ENCODE measurements around the gene RIPK1.

DNA sequence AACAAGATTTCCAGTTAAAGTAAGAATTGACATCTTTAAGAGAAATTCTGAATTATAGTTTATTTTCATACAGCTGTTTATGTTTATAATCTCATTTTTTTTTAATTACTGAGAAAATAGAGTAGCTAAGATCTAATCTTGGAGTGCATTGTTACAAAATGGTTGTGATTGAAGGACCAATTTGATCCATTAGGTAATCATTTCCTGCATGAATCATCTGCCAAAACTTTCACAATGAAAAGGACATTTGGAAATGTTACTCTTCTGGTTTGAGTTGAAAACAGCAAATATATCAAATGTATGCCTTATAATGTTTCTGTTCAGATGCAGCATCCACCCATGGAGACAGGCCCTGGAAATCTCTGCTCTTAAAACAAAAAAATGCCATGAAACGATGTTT lies 70.0 kb downstream of the RIPK1 start:
- TF ChIP-seq, protein P1, sequence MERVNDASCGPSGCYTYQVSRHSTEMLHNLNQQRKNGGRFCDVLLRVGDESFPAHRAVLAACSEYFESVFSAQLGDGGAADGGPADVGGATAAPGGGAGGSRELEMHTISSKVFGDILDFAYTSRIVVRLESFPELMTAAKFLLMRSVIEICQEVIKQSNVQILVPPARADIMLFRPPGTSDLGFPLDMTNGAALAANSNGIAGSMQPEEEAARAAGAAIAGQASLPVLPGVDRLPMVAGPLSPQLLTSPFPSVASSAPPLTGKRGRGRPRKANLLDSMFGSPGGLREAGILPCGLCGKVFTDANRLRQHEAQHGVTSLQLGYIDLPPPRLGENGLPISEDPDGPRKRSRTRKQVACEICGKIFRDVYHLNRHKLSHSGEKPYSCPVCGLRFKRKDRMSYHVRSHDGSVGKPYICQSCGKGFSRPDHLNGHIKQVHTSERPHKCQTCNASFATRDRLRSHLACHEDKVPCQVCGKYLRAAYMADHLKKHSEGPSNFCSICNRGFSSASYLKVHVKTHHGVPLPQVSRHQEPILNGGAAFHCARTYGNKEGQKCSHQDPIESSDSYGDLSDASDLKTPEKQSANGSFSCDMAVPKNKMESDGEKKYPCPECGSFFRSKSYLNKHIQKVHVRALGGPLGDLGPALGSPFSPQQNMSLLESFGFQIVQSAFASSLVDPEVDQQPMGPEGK (CRISPR knock-in tag; IDR thresholded peaks at IDR 0.05; ENCODE audit: borderline replicate concordance): no peak
- TF ChIP-seq ARNTL (CRISPR knock-in tag; IDR thresholded peaks at IDR 0.05; ENCODE audit: borderline replicate concordance, low read depth) (no peak), ZFP30 (CRISPR knock-in tag; IDR thresholded peaks at IDR 0.05) (no peak), BACH2 (CRISPR knock-in tag; IDR thresholded peaks at IDR 0.05; ENCODE audit: borderline replicate concordance) (no peak), TOX (CRISPR knock-in tag; IDR thresholded peaks at IDR 0.05; ENCODE audit: borderline replicate concordance) (no peak), ZNF8 (CRISPR knock-in tag; IDR thresholded peaks at IDR 0.05) (no peak), ZNF70 (CRISPR knock-in tag; IDR thresholded peaks at IDR 0.05) (no peak), RARB (CRISPR knock-in tag; IDR thresholded peaks at IDR 0.05) (no peak), ZFP3 (CRISPR knock-in tag; IDR thresholded peaks at IDR 0.05) (no peak), CSDC2 (CRISPR knock-in tag; IDR thresholded peaks at IDR 0.05) (no peak), TCF4 (CRISPR knock-in tag; IDR thresholded peaks at IDR 0.05; ENCODE audit: borderline replicate concordance) (no peak), ZC3H10 (CRISPR knock-in tag; IDR thresholded peaks at IDR 0.05) (no peak)
- TF ChIP-seq, protein P2, sequence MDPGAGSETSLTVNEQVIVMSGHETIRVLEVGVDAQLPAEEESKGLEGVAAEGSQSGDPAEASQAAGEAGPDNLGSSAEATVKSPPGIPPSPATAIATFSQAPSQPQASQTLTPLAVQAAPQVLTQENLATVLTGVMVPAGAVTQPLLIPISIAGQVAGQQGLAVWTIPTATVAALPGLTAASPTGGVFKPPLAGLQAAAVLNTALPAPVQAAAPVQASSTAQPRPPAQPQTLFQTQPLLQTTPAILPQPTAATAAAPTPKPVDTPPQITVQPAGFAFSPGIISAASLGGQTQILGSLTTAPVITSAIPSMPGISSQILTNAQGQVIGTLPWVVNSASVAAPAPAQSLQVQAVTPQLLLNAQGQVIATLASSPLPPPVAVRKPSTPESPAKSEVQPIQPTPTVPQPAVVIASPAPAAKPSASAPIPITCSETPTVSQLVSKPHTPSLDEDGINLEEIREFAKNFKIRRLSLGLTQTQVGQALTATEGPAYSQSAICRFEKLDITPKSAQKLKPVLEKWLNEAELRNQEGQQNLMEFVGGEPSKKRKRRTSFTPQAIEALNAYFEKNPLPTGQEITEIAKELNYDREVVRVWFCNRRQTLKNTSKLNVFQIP (CRISPR knock-in tag; IDR thresholded peaks at IDR 0.05; ENCODE audit: borderline replicate concordance, low read depth): no peak
- TF ChIP-seq, protein P3, sequence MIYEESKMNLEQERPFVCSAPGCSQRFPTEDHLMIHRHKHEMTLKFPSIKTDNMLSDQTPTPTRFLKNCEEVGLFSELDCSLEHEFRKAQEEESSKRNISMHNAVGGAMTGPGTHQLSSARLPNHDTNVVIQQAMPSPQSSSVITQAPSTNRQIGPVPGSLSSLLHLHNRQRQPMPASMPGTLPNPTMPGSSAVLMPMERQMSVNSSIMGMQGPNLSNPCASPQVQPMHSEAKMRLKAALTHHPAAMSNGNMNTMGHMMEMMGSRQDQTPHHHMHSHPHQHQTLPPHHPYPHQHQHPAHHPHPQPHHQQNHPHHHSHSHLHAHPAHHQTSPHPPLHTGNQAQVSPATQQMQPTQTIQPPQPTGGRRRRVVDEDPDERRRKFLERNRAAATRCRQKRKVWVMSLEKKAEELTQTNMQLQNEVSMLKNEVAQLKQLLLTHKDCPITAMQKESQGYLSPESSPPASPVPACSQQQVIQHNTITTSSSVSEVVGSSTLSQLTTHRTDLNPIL (CRISPR knock-in tag; IDR thresholded peaks at IDR 0.05; ENCODE audit: low read depth): no peak
